Trophoblast cell (in vitro differentiated cells and primary cell): ENCODE results near the gene TJP3. TPM values are rescaled to one million over a fixed set of nuclear protein-coding genes. Genes with fewer than 3 reads are reported as not detected.

Source experiments
- DNase-seq, 2 donors: peaks; one replicate each; pipeline ENCODE4 v3.0.0-alpha.2; 2016
- H2AFZ ChIP-seq: 2 replicates; pipeline ENCODE4 v1.6.1; 2013; ENCODE audit warnings: low read length, moderate library complexity, mild to moderate bottlenecking; ENCODE audit not compliant: insufficient read depth, poor library complexity
- H2AK5ac ChIP-seq: 2 replicates; pipeline ENCODE4 v1.6.1; 2013; ENCODE audit warnings: mild to moderate bottlenecking, low read length
- H2BK120ac ChIP-seq: 2 replicates; pipeline ENCODE4 v1.6.1; 2013; ENCODE audit warnings: low read length, mild to moderate bottlenecking, moderate library complexity; ENCODE audit not compliant: insufficient read depth, poor library complexity
- H2BK12ac ChIP-seq: 2 replicates; pipeline ENCODE4 v1.6.1; 2013; ENCODE audit warnings: mild to moderate bottlenecking, low read length, moderate library complexity
- H2BK5ac ChIP-seq: 2 replicates; pipeline ENCODE4 v1.6.1; 2013; ENCODE audit warnings: low read length, low read depth, moderate library complexity, mild to moderate bottlenecking; ENCODE audit not compliant: poor library complexity
- H3K14ac ChIP-seq: 2 replicates; pipeline ENCODE4 v1.6.1; 2013; ENCODE audit warnings: mild to moderate bottlenecking, low read length
- H3K18ac ChIP-seq: 2 replicates; pipeline ENCODE4 v1.6.1; 2013; ENCODE audit warnings: mild to moderate bottlenecking, low read length
- H3K23ac ChIP-seq: 2 replicates; pipeline ENCODE4 v1.6.1; 2013; ENCODE audit warnings: low read length
- H3K27ac ChIP-seq: 2 replicates; pipeline ENCODE4 v1.5.1; 2013; ENCODE audit warnings: low read depth, mild to moderate bottlenecking, inconsistent platforms, low read length, moderate library complexity
- H3K27me3 ChIP-seq: 2 replicates; pipeline ENCODE4 v1.6.1; 2013; ENCODE audit warnings: inconsistent platforms, mild to moderate bottlenecking, low read length, moderate library complexity; ENCODE audit not compliant: insufficient read depth
- H3K36me3 ChIP-seq, 2 experiments: 1 replicate in 1 of 2; 2 replicates in 1 of 2; pipeline ENCODE4 v1.6.1; 2013; ENCODE audit warnings: low read length in 2 of 2, mild to moderate bottlenecking in 2 of 2, moderate library complexity in 1 of 2; ENCODE audit not compliant: insufficient read depth in 2 of 2, control insufficient read depth in 1 of 2
- H3K4ac ChIP-seq: 2 replicates; pipeline ENCODE4 v1.6.1; 2013; ENCODE audit warnings: low read depth, mild to moderate bottlenecking, low read length, moderate library complexity
- H3K4me1 ChIP-seq, 2 experiments: 1 replicate in 1 of 2; 2 replicates in 1 of 2; pipeline ENCODE4 v1.6.1; 2013; ENCODE audit warnings: low read length in 2 of 2, mild to moderate bottlenecking in 2 of 2, moderate library complexity in 1 of 2; ENCODE audit not compliant: insufficient read depth in 2 of 2, control insufficient read depth in 1 of 2
- H3K4me2 ChIP-seq: 2 replicates; pipeline ENCODE4 v1.6.1; 2013; ENCODE audit warnings: inconsistent platforms, mild to moderate bottlenecking, low read length, moderate library complexity
- H3K4me3 ChIP-seq: 2 replicates; pipeline ENCODE4 v1.5.1; 2013; ENCODE audit warnings: mild to moderate bottlenecking, low read depth, low read length, inconsistent platforms
- H3K79me1 ChIP-seq: one replicate; pipeline ENCODE4 v1.6.1; 2013; ENCODE audit warnings: low read length
- H3K79me2 ChIP-seq: 2 replicates; pipeline ENCODE4 v1.6.1; 2013; ENCODE audit warnings: low read length, mild to moderate bottlenecking; ENCODE audit not compliant: control insufficient read depth, insufficient read depth, poor library complexity
- H3K9ac ChIP-seq: 2 replicates; pipeline ENCODE4 v1.6.1; 2013; ENCODE audit warnings: mild to moderate bottlenecking, low read length
- H3K9me3 ChIP-seq: 2 replicates; pipeline ENCODE4 v1.6.1; 2013; ENCODE audit warnings: low read depth, mild to moderate bottlenecking, control low read depth, inconsistent platforms, low read length; ENCODE audit not compliant: insufficient read depth
- H4K12ac ChIP-seq: 2 replicates; pipeline ENCODE4 v1.6.1; 2013; ENCODE audit warnings: low read depth, mild to moderate bottlenecking, low read length, moderate library complexity
- H4K8ac ChIP-seq: 2 replicates; pipeline ENCODE4 v1.6.1; 2013; ENCODE audit warnings: low read depth, mild to moderate bottlenecking, low read length, moderate library complexity
- H4K91ac ChIP-seq: one replicate; pipeline ENCODE4 v1.6.1; 2013; ENCODE audit warnings: low read depth, mild to moderate bottlenecking, low read length, moderate library complexity
- WGBS: extraction: QIAGEN DNeasy Blood & Tissue Kit; methylation state at CpG from one replicate; pipeline ENCODE4 v1.1.7; 2013; ENCODE audit warnings: missing lambda C conversion rate; ENCODE audit not compliant: insufficient read length, insufficient coverage; ENCODE audit errors: extremely low coverage; 5-methylcytosine and 5-hydroxymethylcytosine counted together
- polyA plus RNA-seq: library from polyadenylated mRNA; stranded (reverse); fragments of 200-250 nt; gene quantifications from 2 replicates; pipeline ENCODE4 v1.2.3, GENCODE V29; 2013

Gene TJP3
- polyA plus RNA-seq = 117 and 137 TPM in 2 replicates

GRCh38 chr19:3708207-3708931, at the start of gene TJP3:
Gene TJP3, plus strand, starts transcription at chr19:3708384. Its CDS starts 20,049 bp downstream, at chr19:3728433.
- Histone ChIP-seq H3K27me3 (no peaks in the 10 kb centered on the region), H3K79me1 (no peaks in the 10 kb centered on the region), H2BK120ac (no peak within 1 kb of the TSS), H2BK12ac (no peak within 1 kb of the TSS), H4K8ac (no peak within 1 kb of the TSS), H2AK5ac (no peak within 1 kb of the TSS), H3K18ac (no peak within 1 kb of the TSS), H2BK5ac (no peak within 1 kb of the TSS), H2AFZ (no peak within 1 kb of the TSS), H4K91ac (no peak within 1 kb of the TSS), H3K4me1 (no peaks in the 10 kb centered on the region), H3K79me2 (no peaks in the 10 kb centered on the region), H3K9ac (no peak within 1 kb of the TSS), H3K9me3 (peaks cover 2% of the 10 kb centered on the region), H3K4ac (no peak within 1 kb of the TSS), H4K12ac (no peak within 1 kb of the TSS), H3K4me2 (no peak within 1 kb of the TSS), H3K14ac (no peak within 1 kb of the TSS), H3K36me3 (no peaks in the 10 kb centered on the region), H3K27ac (no peak within 1 kb of the TSS), H3K4me3 (peak within 1 kb of the TSS; percentile 54), H3K23ac (peak within 1 kb of the TSS; percentile 52)
- no CpG with 5 or more reads among the region's 24 CpGs for WGBS
- DNase-seq = no peak

GRCh38 chr19:3658870-3659745, 49.1 kb upstream of the TJP3 start:
- Histone ChIP-seq H3K9me3 (peaks cover 3% of the 10 kb centered on the region), H3K9ac (no peak overlapping the region), H2BK120ac (no peak overlapping the region), H2BK5ac (no peak overlapping the region), H2AFZ (no peak overlapping the region), H3K4me3 (no peak overlapping the region), H4K91ac (no peak overlapping the region), H3K14ac (no peak overlapping the region), H3K79me1 (no peaks in the 10 kb centered on the region), H3K4me2 (no peak overlapping the region), H3K4me1 (no peaks in the 10 kb centered on the region), H3K23ac (no peak overlapping the region), H3K27me3 (no peaks in the 10 kb centered on the region), H3K27ac (no peak overlapping the region), H3K36me3 (peaks cover 78 to 81% of the 10 kb centered on the region in 2 experiments), H4K12ac (no peak overlapping the region), H3K79me2 (no peaks in the 10 kb centered on the region), H2AK5ac (no peak overlapping the region), H4K8ac (no peak overlapping the region), H3K18ac (no peak overlapping the region), H2BK12ac (no peak overlapping the region), H3K4ac (no peak overlapping the region)
- WGBS = no CpG with 5 or more reads among the region's 37 CpGs
- DNase-seq = no peak

GRCh38 chr19:3659746-3660112, 48.5 kb upstream of the TJP3 start:
- DNase-seq = no peak
- Histone ChIP-seq H2AK5ac (no peak overlapping the region), H3K23ac (no peak overlapping the region), H3K79me2 (no peaks in the 10 kb centered on the region), H3K4me1 (no peaks in the 10 kb centered on the region), H4K8ac (no peak overlapping the region), H3K4ac (no peak overlapping the region), H3K9ac (no peak overlapping the region), H3K27ac (no peak overlapping the region), H4K91ac (no peak overlapping the region), H3K36me3 (peaks cover 83 to 87% of the 10 kb centered on the region in 2 experiments), H2BK120ac (no peak overlapping the region), H4K12ac (no peak overlapping the region), H2AFZ (no peak overlapping the region), H2BK5ac (no peak overlapping the region), H3K14ac (no peak overlapping the region), H3K27me3 (no peaks in the 10 kb centered on the region), H3K4me3 (no peak overlapping the region), H3K4me2 (no peak overlapping the region), H3K9me3 (peaks cover 3% of the 10 kb centered on the region), H3K18ac (no peak overlapping the region), H3K79me1 (no peaks in the 10 kb centered on the region), H2BK12ac (no peak overlapping the region)
- WGBS = no CpG with 5 or more reads among the region's 22 CpGs

GRCh38 chr19:3660493-3661219, 47.5 kb upstream of the TJP3 start:
- H3K79me2 ChIP-seq = no peaks in the 10 kb centered on the region
- no peak overlapping the region for H3K4me3 ChIP-seq
- H3K27ac ChIP-seq = no peak overlapping the region
- H3K4me1 ChIP-seq = no peaks in the 10 kb centered on the region
- no peak overlapping the region for H2AFZ ChIP-seq
- H3K18ac ChIP-seq = no peak overlapping the region
- no peak overlapping the region for H3K4ac ChIP-seq
- H4K91ac ChIP-seq = no peak overlapping the region
- no peak overlapping the region for H4K12ac ChIP-seq
- no peaks in the 10 kb centered on the region for H3K27me3 ChIP-seq
- no peak overlapping the region for H3K14ac ChIP-seq
- no peak overlapping the region for H2BK5ac ChIP-seq
- no peak overlapping the region for H2BK120ac ChIP-seq
- WGBS = no CpG with 5 or more reads among the region's 23 CpGs
- peaks cover 3% of the 10 kb centered on the region for H3K9me3 ChIP-seq
- H3K9ac ChIP-seq = no peak overlapping the region
- H3K36me3 ChIP-seq = peaks cover 86 to 87% of the 10 kb centered on the region in 2 experiments
- DNase-seq = no peak
- H3K4me2 ChIP-seq = no peak overlapping the region
- H3K23ac ChIP-seq = no peak overlapping the region
- H2AK5ac ChIP-seq = no peak overlapping the region
- H3K79me1 ChIP-seq = no peaks in the 10 kb centered on the region
- no peak overlapping the region for H4K8ac ChIP-seq
- no peak overlapping the region for H2BK12ac ChIP-seq
